HUDEP-2 (cell line): ENCODE data around the gene KLHL42.

ENCODE experiments used
- DNase-seq, 76 experiments: peaks; one replicate each; lab custom pipeline; 2025; ENCODE audit not compliant: unreplicated experiment in 76 of 76; lab: John Stamatoyannopoulos, UW

KLHL42 gene

DNA sequence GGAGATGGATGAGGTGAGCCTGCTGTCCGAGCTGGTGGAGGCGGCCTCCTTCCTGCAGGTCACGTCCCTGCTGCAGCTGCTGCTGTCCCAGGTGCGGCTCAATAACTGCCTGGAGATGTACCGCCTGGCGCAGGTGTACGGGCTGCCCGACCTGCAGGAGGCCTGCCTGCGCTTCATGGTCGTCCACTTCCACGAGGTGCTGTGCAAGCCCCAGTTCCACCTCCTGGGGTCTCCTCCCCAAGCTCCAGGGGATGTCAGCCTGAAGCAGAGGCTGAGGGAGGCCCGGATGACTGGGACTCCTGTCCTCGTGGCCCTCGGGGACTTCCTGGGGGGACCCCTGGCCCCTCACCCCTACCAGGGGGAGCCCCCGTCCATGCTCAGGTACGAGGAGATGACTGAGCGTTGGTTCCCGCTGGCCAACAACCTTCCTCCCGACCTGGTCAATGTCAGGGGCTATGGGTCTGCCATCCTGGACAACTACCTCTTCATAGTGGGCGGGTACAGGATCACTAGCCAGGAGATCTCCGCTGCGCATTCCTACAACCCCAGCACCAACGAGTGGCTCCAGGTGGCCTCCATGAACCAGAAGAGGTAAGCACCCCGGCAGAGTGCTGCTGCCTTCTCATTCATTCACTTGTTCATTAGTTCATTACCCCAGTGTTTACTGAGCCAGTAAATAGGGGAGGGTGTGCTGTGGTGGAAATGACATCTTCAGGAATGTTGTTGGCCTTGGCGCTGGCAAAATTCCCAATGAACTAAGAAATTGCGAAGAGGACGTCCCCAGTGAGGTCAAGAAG is 777 bp downstream of the KLHL42 start:
- DNase-seq, result peak in 8 of 76 experiments; percentile 0 to 74 (median 44)

DNA sequence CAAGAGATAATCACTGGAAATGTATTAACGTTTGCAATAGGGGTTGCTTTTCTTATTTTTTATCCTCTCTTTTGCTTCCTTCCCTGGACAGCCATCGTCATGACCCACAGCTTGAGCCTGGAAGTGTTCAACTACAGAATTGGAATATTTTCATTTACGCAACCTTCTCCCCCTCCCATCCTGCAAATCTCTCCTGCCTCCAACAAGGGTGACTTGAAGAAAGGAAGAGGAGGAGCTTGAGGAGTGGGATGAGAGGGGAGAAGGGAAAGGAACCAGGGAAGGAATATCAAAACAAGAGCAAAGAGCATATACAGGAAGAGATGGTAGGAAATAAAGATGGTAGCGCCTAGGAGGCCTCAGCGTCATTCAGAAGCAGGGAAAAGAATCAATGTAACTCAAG is 1.6 kb downstream of the KLHL42 start:
- DNase-seq, result no peak

DNA sequence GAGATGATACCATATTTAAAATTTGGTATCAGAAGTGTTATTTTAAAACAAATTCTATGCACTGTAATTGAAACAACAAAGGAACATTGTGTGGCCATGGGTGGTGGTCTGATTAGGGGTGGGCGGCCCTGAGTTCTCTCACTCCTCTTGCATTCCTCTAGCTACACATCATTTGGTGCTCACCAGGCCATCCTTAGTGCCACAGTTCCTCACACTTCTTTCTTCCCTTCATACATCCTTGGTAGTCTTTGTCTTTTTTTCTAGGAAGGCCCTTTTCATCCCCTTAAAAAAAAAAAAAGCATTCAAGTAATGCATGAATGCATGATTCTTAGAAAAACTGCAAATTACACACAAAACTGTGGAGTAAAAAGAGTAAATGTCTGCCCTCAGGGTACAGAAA is 2.4 kb downstream of the KLHL42 start:
- no peak for DNase-seq

- DNase-seq, result no peak
Observed at GRCh38 chr12:27785882-27786570, 6.0 kb downstream of the KLHL42 start.

GRCh38 chr12:27787559-27787958 is 7.5 kb downstream of the KLHL42 start:
- no peak for DNase-seq

GRCh38 chr12:27790179-27790578 is 10.1 kb downstream of the KLHL42 start:
- DNase-seq, result peak in 1 of 76 experiments; percentile 6

DNA sequence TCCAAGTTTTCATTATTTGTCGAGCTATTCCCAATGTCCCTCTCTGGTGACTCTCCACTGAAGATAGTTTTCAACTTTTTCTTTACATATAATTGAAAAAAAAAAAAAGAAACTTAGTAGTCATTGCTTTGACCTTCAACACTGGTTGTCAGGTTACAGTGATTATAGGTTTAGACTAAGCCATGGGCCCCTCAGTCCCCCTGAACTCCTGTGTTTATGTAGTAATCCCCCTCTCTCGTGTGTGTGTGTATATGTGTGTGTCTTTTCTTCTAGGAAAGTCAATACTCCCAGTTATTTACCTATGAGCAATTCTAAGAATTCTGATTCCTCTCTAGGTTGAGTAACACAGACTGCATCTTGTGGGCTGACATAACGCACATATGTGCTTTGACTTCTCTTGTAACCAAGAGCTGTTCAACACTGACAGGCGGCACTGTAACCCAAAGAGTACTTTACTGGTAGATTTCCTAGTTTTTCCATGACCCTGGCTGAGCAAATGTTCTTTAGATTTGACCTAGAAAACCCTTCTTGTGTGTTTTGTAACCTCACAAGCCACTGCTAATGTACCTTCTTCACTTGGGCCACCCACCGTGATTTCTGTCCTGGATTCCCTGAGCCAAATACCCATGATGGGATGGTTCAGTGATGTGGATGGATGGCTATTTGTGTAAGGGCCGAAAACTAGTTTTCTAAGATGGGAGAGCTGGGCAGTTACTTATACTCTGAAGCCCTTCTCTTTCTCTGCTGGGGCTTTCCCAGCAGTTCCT is 15.0 kb downstream of the KLHL42 start:
- DNase-seq, result no peak

DNA sequence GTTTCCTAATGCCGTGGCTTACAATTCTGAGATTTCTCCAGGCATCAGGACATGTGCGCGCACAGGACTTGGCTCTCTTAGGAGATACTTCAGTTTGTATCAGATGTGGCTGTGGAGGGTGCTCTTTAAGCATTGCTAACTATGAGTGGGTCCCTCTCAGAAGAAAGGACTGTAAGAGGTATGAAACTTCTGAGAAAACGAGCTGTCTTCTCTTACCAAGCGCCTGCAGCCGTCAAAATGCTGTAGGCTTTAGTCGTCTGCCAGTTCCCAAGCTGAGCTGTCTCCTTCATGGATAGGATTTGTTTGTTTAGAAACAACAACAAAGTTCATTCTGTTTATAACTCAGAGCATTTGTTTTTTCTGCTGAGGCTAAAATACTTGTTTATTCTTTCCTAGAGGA is 16.1 kb downstream of the KLHL42 start:
- no peak for DNase-seq

DNA sequence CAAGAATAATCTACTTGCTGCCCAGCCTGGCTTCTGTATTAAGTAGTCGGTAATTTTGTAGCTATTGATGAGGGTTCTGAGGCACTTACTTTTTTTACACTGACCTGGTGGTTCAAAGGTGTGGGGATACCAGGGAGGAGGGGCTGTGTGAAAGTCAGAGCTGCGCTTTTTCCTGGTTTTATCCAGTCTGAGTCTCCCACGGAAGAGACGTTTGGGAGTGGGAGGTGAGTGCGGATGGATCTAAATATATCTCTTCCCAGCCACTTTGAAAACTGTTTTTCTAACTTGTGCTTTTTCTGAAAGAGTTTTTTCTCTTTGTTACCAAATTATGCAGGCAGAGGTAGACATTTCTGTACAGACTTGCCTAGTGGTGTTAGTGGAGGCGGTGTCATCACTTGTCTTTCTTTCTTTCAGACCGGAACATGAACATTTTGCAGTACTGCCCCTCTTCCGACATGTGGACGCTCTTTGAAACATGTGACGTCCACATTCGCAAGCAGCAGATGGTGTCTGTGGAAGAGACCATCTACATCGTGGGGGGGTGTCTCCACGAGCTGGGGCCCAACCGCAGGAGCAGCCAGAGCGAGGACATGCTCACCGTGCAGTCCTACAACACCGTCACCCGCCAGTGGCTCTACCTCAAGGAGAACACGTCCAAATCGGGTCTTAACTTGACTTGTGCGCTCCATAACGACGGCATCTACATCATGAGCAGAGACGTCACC is 17.4 kb downstream of the KLHL42 start:
- no peak for DNase-seq

GRCh38 chr12:27800819-27801218 is 20.8 kb downstream of the KLHL42 start:
- no peak for DNase-seq

DNA sequence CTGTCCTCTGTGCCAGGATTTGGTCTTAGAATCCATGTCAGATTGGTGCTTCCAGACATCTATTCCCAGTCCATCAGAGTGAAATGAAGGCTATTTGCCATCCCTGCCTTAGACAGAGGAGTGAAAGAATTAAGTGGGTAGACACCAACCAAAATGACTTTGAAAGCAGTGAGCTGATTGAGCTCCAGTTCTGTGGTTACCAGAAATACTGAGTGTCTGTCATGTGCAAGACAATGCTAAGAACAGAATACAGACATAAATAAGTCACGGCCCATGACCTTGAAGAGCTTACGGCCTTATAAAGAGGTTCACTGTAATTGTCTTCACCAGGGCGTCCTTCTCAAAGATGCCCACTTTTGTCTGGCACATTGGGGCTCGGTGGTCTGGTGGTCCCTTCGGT is 21.6 kb downstream of the KLHL42 start:
- no peak for DNase-seq

DNA sequence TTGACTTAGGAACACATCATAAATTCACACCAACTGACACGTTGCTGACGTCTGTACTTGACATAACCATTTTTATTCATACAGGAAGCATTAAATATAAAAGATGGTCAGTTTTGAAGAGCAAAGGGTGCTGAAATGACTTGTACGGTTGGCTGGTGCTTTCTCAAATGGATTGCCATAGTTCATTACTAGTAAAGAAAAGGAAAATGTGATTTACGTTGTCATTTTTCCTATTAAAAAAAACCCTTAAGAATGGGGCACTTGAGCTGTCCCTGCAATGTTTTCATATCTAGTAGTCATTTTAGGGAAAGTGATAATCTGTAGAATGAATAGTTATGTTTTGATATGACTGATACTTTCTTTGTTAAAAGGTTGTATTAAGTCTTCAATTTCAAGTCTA is 22.5 kb downstream of the KLHL42 start:
- no peak for DNase-seq

DNA sequence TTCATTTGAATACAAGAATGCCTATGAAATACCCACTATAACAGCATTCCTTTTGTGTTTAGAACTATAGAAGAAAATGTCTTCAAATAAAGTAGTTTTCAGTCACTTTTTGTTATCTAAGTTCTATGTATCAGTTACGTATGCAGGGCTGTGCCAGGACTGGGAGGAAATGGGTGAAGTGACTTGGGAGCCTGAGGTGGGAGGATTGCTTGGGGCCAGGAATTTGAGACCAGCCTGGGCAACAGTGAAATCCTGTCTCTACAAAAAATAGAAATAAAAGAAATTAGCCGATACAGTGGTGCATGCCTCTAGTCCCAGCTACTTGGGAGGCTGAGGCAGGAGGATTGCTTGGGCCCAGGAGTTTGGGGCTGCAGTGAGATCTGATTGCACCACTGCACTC is 22.9 kb downstream of the KLHL42 start:
- DNase-seq, result no peak

- no peak for DNase-seq
Observed at GRCh38 chr12:27805238-27805637, 25.2 kb downstream of the KLHL42 start.

DNA sequence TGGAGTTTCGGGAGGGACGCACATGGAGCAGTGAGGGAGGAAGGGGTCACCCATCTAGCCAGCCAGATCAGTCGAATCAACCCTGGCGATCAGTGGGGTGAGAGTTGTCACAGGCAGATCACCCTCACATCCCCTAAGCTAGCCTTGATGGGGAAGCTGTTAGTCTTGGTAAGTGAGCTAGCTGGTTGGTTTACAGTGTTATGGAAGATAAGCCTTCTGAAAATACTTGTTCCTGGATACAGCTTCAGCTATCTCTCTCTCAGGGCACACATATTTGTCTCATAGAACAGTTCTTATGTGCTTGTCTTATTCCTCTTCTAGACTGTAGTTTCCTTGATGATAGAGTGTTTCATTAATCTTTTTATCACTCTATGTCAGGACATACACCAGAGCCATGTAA is 26.2 kb downstream of the KLHL42 start:
- no peak for DNase-seq

- DNase-seq, result no peak
Observed at GRCh38 chr12:27807063-27807703, 27.1 kb downstream of the KLHL42 start.

DNA sequence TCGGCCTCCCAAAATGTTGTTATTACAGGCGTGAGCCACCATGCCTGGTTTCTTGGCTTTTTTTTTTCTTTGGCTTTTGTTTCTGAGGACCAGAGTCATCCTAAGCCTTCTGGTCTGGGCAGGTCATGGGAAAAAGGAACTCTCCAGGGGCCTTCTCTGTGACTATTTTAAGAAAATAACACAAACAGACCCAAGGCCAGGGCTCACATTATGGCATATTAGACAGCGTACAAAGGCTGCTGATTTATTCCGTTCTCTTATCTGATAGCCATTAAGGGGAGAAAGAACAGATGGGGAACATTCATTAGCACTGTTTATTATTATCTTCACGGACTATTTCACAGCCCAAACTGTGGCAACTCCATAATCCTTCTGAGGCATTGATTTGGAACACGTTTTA is 28.8 kb downstream of the KLHL42 start:
- DNase-seq, result no peak

- DNase-seq, result no peak
Observed at GRCh38 chr12:27810756-27811155, 30.7 kb downstream of the KLHL42 start.

GRCh38 chr12:27812502-27812901 is 32.5 kb downstream of the KLHL42 start:
- no peak for DNase-seq

DNA sequence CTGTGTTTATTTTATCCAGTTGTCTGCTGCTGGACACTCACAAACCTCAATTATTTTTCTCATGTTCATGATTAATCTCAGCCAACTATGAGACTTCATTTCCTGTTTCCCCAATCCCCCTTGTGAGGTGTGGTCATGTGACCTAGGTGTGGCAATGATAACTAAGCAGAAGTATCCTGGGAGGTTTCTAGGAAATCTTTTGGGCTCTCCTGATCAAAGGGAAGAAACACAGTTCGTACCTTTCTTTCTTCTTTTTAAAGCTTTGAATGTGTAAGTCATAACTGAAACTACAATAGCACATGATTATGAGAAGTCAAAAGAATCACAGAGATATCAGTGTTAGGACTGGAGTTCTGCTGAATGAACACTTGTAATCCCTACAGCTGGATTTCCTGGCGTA is 34.4 kb downstream of the KLHL42 start:
- DNase-seq, result no peak
